ENCODE measurements around the gene DARS2.

GRCh38 chr1:173775578-173776226 lies 48.8 kb upstream of the DARS2 start:
- TF ChIP-seq REST (IDR thresholded peaks at IDR 0.05; ENCODE audit: insufficient read depth in 1 of 2, low read depth in 2 of 2, low read length in 2 of 2) (no peak), SIN3A (IDR thresholded peaks at IDR 0.05; ENCODE audit: borderline replicate concordance, insufficient read depth, low read length) (no peak), TAF1 (IDR thresholded peaks at IDR 0.05; ENCODE audit: borderline replicate concordance, insufficient read depth, low read length) (no peak), POLR2AphosphoS5 (IDR thresholded peaks at IDR 0.05; ENCODE audit: low read depth, low read length) (no peak), FOXP2 (optimal IDR thresholded peaks at IDR 0.05; ENCODE audit: borderline replicate concordance, extremely low read depth, extremely low read length, insufficient read depth) (no peak)
